ENCODE data around the gene NOP53. TPM values are rescaled to one million over a fixed set of nuclear protein-coding genes. Genes with fewer than 3 reads are reported as not detected.
"Not testable (repeated sequence)": the region's sequence is repeated elsewhere in the genome, so short reads cannot be mapped to it uniquely, and the experiment has no call there.

Gene NOP53
- total RNA-seq, 2 donors from 2014 or later = 189 to 220 TPM

DNA sequence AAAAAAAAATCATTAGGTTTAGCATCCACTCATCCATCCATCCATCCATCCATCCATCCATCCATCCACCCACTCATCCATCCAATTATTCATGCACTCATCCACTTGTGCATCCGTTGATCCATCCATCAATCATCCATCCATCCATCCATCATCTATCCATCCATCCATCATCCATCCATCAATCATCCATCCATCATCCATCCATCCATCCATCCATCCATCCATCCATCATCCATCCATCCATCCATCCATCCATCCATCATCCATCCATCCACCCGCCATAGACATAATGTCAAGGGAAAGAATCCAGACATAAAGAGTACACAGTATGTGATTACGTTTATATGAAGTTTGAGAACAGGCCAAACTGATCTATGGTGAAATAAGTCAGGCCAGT lies 24.2 kb downstream of the NOP53 start:
- ATAC-seq (ENCODE audit: insufficient number of reproducible peaks, low FRiP score, low read depth) (no peak), DNase-seq (ENCODE audit: low spot score) (no peak)
- Histone ChIP-seq H3K27ac (no peak overlapping the region), H3K4me3 (no peak overlapping the region), H3K9me3 (no peaks in the 10 kb centered on the region), H3K4me1 (ENCODE audit: control insufficient read depth in 1 of 2, low read depth in 2 of 2) (no peaks in the 10 kb centered on the region), H3K36me3 (no peaks in the 10 kb centered on the region), H3K27me3 (replicated peaks; ENCODE audit: insufficient read depth) (no peaks in the 10 kb centered on the region)
- TF ChIP-seq, protein P1, sequence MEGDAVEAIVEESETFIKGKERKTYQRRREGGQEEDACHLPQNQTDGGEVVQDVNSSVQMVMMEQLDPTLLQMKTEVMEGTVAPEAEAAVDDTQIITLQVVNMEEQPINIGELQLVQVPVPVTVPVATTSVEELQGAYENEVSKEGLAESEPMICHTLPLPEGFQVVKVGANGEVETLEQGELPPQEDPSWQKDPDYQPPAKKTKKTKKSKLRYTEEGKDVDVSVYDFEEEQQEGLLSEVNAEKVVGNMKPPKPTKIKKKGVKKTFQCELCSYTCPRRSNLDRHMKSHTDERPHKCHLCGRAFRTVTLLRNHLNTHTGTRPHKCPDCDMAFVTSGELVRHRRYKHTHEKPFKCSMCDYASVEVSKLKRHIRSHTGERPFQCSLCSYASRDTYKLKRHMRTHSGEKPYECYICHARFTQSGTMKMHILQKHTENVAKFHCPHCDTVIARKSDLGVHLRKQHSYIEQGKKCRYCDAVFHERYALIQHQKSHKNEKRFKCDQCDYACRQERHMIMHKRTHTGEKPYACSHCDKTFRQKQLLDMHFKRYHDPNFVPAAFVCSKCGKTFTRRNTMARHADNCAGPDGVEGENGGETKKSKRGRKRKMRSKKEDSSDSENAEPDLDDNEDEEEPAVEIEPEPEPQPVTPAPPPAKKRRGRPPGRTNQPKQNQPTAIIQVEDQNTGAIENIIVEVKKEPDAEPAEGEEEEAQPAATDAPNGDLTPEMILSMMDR (IDR thresholded peaks at IDR 0.05) = no peak

DNA sequence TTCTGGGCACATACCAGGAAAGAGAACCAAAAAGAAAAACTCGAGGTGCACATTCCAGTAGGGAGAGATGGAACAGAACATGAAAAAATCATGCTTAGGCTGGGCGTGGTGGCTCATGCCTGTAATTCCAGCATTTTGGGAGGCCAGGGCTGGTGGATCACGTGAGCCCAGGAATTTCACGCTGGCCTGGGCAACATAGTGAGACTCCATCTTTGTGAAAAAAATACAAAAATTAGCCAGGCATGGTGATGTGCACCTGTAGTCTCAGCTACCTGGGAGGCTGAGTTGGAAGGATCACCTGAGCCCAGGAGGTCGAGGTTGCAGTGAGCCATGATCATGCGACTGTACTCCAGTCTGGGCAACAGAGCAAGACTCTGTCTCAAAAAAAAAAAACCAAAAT lies 25.9 kb downstream of the NOP53 start:
- H3K27ac ChIP-seq; ATAC-seq (ENCODE audit: insufficient number of reproducible peaks, low FRiP score, low read depth); H3K36me3 ChIP-seq; DNase-seq (ENCODE audit: low spot score); H3K27me3 ChIP-seq (replicated peaks; ENCODE audit: insufficient read depth); H3K9me3 ChIP-seq; H3K4me1 ChIP-seq (ENCODE audit: control insufficient read depth in 1 of 2, low read depth in 2 of 2); H3K4me3 ChIP-seq: not testable (repeated sequence)

DNA sequence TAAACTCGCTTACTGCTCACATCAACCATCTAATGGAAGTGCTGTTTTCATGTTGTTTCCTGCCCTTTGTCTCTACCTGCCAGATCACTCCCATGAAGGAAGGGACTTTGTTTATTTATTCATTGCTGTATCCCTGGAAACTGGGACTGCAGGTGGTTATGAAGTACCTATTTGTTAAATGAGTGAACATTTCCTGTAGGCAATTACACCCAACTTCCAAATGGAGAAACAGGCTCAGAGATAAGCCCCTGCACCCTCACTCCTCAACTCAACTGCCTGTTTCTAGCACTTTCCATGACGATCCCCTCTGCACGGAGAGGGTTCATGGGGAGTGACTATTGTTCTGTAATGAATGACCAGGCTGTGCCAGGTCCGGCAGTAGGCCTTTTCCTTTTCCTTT lies 31.2 kb downstream of the NOP53 start:
- Histone ChIP-seq H3K4me1 (ENCODE audit: control insufficient read depth in 1 of 2, low read depth in 2 of 2) (peaks cover 13 to 26% of the 10 kb centered on the region in 2 donors), H3K9me3 (no peaks in the 10 kb centered on the region), H3K4me3 (no peak overlapping the region), H3K36me3 (no peaks in the 10 kb centered on the region), H3K27me3 (replicated peaks; ENCODE audit: insufficient read depth) (no peaks in the 10 kb centered on the region), H3K27ac (no peak overlapping the region)
- ATAC-seq (ENCODE audit: insufficient number of reproducible peaks, low FRiP score, low read depth) (no peak), DNase-seq (ENCODE audit: low spot score) (no peak)
- TF ChIP-seq, protein P1 (IDR thresholded peaks at IDR 0.05) = no peak

DNA sequence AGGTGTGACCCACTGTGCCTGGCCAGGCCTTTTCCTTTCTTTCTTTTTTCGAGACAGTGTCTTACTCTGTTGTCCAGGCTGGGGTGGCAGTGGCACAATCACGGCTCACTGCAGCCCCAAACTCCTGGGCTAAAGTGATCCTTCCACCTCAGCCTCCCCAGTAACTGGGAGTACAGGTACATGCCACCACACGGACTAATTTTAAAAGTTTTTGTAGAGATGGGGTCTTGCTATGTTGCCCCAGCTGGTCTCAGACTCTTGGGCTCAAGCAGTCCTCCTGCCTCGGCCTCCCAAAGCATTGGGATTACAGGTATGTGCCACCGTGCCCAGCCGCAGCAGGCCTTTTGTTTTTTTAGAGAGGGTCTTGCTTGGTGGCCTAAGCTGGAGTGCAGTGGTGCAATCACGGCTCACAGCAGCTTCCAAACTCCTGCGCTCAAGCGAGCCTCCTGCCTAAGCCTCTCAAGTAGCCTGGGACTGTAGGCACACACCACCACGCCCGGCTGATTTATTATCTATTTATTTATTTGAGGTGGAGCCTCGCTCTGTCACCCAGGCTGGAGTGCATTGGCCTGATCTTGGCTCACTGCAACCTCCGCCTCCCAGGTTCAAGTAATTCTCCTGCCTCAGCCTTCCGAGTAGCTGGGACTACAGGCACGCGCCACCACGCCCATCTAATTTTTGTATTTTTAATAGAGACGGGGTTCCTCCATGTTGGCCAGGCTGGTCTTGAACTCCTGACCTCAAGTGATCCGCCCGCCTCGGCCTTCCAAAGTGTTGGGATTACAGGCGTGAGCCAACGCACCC lies 32.1 kb downstream of the NOP53 start:
- not testable (repeated sequence) for H3K27me3 ChIP-seq (replicated peaks; ENCODE audit: insufficient read depth); H3K9me3 ChIP-seq; DNase-seq (ENCODE audit: low spot score); H3K36me3 ChIP-seq; ATAC-seq (ENCODE audit: insufficient number of reproducible peaks, low FRiP score, low read depth)
- peak overlapping the region; percentile 98 for H3K27ac ChIP-seq
- H3K4me1 ChIP-seq (ENCODE audit: control insufficient read depth in 1 of 2, low read depth in 2 of 2) = peaks cover 21 to 35% of the 10 kb centered on the region in 2 donors
- peak overlapping the region; percentile 89 for H3K4me3 ChIP-seq

DNA sequence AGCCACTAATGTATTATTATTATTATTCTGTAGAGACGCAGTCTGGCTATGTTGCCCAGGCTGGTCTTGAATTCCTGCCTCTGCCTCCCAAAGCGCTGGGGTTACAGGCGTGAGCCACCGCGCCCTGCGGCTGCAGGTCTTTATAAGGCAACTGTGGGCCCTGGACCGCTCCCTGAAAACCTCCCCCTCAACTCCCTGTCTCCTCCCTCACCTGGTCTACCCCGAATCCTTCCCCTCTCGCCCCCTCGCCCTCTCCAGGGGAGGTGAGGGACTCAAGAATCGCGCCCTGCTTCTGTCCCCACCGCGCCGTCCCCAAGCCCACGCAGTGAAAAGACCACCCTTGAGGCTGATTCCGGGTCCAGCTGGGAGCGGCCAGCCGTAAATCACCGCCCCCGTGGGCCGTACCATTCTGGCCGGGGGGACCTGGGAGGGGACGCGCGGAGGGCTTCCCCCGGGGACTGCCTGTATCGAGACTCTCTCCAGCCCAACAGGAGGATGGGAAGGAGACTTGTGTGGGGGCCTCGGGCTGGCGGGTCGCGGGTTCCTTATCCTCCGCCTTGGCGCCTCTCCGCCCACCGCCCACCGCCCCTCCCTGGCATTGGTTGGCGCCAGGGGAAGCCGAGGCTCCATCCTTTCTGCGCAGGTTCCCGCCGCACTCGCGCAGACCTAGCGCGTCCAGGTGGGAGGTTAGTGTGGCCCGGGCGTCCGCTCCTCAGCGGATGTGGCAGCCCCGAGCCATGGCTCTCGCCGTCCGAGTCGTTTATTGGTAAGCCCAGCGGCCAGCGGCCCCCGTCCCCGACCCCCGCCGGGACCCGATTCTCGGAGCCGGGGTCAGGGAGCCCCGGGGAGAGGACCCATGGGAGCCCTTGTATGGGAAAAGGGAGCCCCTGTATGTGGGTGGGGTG lies 33.0 kb downstream of the NOP53 start, which contains the start of gene SELENOW:
Gene SELENOW (plus strand): TSS at position 655 of the 905 bp plus-strand sequence. CDS start 83 bp downstream, at position 738.
- H3K4me1 ChIP-seq (ENCODE audit: control insufficient read depth in 1 of 2, low read depth in 2 of 2) = peaks cover 22 to 41% of the 10 kb centered on the region in 2 donors
- no peaks in the 10 kb centered on the region for H3K27me3 ChIP-seq (replicated peaks; ENCODE audit: insufficient read depth)
- H3K4me3 ChIP-seq = peak within 1 kb of the TSS; percentile 89
- H3K36me3 ChIP-seq = peaks cover 13% of the 10 kb centered on the region
- H3K27ac ChIP-seq = peak within 1 kb of the TSS; percentile 98
- TF ChIP-seq, protein P1 (IDR thresholded peaks at IDR 0.05) = no peak
- ATAC-seq (ENCODE audit: insufficient number of reproducible peaks, low FRiP score, low read depth) = peak; percentile 78
- DNase-seq (ENCODE audit: low spot score) = no peak
- H3K9me3 ChIP-seq = no peaks in the 10 kb centered on the region

DNA sequence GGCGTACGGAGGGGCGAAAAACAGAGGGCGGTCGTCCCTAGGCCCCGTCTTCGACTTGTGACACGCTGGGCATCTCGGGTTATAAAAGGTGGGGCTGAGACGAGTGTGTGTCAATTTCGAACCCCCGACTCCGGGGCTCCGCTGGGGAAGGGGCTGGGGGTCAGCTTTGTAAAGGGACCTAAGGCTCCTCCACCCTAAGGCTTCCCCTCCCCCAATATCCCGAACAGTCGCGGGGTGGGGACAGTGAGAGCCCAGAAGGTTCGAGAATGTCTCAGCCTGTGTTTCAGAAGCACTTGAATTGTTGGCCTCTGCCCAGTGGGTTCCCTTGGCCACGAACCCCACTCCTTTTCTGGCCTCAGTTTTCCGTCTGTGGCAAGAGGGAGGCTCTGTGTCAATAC lies 33.6 kb downstream of the NOP53 start:
- Histone ChIP-seq H3K4me3 (peak overlapping the region; percentile 89), H3K9me3 (no peaks in the 10 kb centered on the region), H3K27me3 (replicated peaks; ENCODE audit: insufficient read depth) (no peaks in the 10 kb centered on the region), H3K36me3 (peaks cover 19% of the 10 kb centered on the region), H3K27ac (peak overlapping the region; percentile 98), H3K4me1 (ENCODE audit: control insufficient read depth in 1 of 2, low read depth in 2 of 2) (peaks cover 22 to 41% of the 10 kb centered on the region in 2 donors)
- TF ChIP-seq, protein P1 (IDR thresholded peaks at IDR 0.05) = no peak
- no peak for DNase-seq (ENCODE audit: low spot score)
- peak; percentile 12 for ATAC-seq (ENCODE audit: insufficient number of reproducible peaks, low FRiP score, low read depth)

All from thoracic aorta (tissue), 2 donors.